ENCODE results near the gene LRRC4C. TPM values are rescaled to one million over a fixed set of nuclear protein-coding genes. Genes with fewer than 3 reads are reported as not detected.

Gene LRRC4C
- total and polyA plus RNA-seq, 10 of the 15 experiments (the other 5 are each of a cell fraction or from before 2014, with no cell fraction given) = 1.5 TPM; not detected in 9

DNA sequence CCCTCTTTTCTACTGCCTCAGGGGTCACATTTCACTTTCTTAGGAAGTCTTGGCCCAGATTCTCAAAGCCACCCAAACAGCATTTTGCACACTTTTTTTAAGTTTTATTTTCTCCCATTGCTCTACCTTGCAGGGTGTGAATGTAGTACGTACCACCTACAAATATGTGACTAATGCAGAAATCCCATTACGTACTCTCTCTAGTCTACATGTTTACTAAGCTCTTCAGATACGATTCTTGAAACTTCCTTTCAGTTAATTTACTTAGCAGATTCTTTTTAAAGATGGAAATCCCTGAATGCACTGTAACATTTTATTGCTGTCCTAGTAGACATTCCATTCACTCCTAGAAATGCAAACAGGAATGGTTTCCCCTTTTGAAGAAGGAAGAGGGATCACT lies 61.3 kb downstream of the LRRC4C start (continued):
- no peak for TF ChIP-seq NR2C2 (IDR thresholded peaks at IDR 0.05; ENCODE audit: borderline replicate concordance, control insufficient read depth, insufficient read length, low read depth)
- no peak for TF ChIP-seq JUNB (IDR thresholded peaks at IDR 0.05)
- no peak for TF ChIP-seq WRNIP1 (IDR thresholded peaks at IDR 0.05; ENCODE audit: borderline replicate concordance, low read depth, low read length)

DNA sequence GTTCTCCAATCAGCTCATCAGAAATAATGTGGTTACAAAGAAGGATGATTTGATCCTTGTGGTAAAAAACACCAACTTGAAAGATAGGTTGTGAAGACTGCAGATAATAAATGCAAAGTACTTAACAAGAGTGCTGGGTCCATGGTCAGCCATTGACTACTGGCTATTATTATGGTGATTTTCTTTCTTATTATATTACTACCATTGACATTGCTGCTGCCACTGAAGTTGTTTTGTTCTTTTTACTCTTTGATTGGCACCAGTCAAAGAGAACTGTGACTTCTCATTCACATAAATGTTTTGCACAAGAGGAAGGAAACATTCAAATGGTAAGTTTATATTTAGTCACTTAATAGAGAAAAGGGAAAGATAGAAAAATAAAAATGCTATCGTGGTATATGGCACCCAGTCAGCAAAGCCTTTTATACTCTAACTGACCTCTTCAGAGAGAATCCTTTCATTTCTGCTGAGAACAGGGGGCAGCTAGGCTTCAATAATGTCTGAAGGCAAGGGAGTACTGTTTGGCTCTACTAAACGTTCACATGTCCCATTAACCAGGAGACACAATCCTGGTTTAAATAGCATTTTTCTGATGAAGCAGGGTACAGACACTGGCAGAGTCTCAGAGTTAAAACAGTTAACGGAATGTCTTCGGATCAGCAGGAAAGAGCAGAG lies 64.8 kb downstream of the LRRC4C start:
- intact Hi-C loops (cut with micrococcal nuclease; ENCODE audit: unreplicated experiment) = no loop called here
- no peaks in the 10 kb centered on the region for H3K4me1 ChIP-seq (ENCODE audit: control insufficient read depth, insufficient read depth, low read length)
- TF ChIP-seq NR2F1 (conservative IDR thresholded peaks at IDR 0.05) (no peak), STAT3 (IDR thresholded peaks at IDR 0.05; ENCODE audit: low read depth, low read length) (no peak), CBFB (IDR thresholded peaks at IDR 0.05; ENCODE audit: low read depth) (no peak), GATAD2B (conservative IDR thresholded peaks at IDR 0.05; ENCODE audit: low read depth) (no peak), MYB (IDR thresholded peaks at IDR 0.05; ENCODE audit: borderline replicate concordance, low read depth, low read length) (no peak), SIX5 (IDR thresholded peaks at IDR 0.05; ENCODE audit: low read depth, low read length, severe bottlenecking) (no peak), YY1 (IDR thresholded peaks at IDR 0.05; ENCODE audit: low read depth, low read length) (no peak), CBX5 (IDR thresholded peaks at IDR 0.05; ENCODE audit: low read depth) (no peak), NRF1 (conservative IDR thresholded peaks at IDR 0.05; ENCODE audit: low read depth, low read length) (no peak), JUND (IDR thresholded peaks at IDR 0.05; ENCODE audit: low read depth, low read length) (no peak)
- TF ChIP-seq, protein P1, sequence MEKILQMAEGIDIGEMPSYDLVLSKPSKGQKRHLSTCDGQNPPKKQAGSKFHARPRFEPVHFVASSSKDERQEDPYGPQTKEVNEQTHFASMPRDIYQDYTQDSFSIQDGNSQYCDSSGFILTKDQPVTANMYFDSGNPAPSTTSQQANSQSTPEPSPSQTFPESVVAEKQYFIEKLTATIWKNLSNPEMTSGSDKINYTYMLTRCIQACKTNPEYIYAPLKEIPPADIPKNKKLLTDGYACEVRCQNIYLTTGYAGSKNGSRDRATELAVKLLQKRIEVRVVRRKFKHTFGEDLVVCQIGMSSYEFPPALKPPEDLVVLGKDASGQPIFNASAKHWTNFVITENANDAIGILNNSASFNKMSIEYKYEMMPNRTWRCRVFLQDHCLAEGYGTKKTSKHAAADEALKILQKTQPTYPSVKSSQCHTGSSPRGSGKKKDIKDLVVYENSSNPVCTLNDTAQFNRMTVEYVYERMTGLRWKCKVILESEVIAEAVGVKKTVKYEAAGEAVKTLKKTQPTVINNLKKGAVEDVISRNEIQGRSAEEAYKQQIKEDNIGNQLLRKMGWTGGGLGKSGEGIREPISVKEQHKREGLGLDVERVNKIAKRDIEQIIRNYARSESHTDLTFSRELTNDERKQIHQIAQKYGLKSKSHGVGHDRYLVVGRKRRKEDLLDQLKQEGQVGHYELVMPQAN (conservative IDR thresholded peaks at IDR 0.05) = no peak
- TF ChIP-seq, protein P2, sequence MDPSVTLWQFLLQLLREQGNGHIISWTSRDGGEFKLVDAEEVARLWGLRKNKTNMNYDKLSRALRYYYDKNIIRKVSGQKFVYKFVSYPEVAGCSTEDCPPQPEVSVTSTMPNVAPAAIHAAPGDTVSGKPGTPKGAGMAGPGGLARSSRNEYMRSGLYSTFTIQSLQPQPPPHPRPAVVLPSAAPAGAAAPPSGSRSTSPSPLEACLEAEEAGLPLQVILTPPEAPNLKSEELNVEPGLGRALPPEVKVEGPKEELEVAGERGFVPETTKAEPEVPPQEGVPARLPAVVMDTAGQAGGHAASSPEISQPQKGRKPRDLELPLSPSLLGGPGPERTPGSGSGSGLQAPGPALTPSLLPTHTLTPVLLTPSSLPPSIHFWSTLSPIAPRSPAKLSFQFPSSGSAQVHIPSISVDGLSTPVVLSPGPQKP (IDR thresholded peaks at IDR 0.05; ENCODE audit: low read depth, low read length) = no peak
- TF ChIP-seq, protein P3, sequence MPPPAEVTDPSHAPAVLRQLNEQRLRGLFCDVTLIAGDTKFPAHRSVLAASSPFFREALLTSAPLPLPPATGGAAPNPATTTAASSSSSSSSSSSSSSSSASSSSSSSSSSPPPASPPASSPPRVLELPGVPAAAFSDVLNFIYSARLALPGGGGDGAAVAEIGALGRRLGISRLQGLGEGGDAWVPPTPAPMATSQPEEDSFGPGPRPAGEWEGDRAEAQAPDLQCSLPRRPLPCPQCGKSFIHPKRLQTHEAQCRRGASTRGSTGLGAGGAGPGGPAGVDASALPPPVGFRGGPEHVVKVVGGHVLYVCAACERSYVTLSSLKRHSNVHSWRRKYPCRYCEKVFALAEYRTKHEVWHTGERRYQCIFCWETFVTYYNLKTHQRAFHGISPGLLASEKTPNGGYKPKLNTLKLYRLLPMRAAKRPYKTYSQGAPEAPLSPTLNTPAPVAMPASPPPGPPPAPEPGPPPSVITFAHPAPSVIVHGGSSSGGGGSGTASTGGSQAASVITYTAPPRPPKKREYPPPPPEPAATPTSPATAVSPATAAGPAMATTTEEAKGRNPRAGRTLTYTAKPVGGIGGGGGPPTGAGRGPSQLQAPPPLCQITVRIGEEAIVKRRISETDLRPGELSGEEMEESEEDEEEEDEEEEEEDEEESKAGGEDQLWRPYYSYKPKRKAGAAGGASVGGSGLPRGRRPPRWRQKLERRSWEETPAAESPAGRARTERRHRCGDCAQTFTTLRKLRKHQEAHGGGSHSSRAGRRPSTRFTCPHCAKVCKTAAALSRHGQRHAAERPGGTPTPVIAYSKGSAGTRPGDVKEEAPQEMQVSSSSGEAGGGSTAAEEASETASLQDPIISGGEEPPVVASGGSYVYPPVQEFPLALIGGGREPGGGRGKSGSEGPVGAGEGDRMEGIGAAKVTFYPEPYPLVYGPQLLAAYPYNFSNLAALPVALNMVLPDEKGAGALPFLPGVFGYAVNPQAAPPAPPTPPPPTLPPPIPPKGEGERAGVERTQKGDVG (CRISPR knock-in tag; IDR thresholded peaks at IDR 0.05) = no peak
- TF ChIP-seq, protein P4, sequence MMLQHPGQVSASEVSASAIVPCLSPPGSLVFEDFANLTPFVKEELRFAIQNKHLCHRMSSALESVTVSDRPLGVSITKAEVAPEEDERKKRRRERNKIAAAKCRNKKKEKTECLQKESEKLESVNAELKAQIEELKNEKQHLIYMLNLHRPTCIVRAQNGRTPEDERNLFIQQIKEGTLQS (IDR thresholded peaks at IDR 0.05; ENCODE audit: borderline replicate concordance, extremely low read depth, low read depth, low read length) = no peak

More for the DNA sequence above, 64.8 kb downstream of the LRRC4C start:
- WGBS (ENCODE audit: insufficient coverage, insufficient replicate concordance, low lambda C conversion rate, missing lambda C conversion rate) = 1% methylated on average over 4 of the region's 4 CpGs
- no peaks in the 10 kb centered on the region for H3K27me3 ChIP-seq (replicated peaks in 1 of 2; ENCODE audit: control insufficient read depth in 2 of 2, insufficient read depth in 2 of 2, low read length in 1 of 2)
- H3K4me3 ChIP-seq = no peak overlapping the region
- CTCF ChIA-PET = no interaction called here
- in situ Hi-C loops (cut with MboI) = no loop called here
- BruUV-seq (replicated peaks) = no TSS peak
- RAD21 ChIA-PET (ENCODE audit: unreplicated experiment) = no interaction called here
- SMC1A ChIA-PET (ENCODE audit: uncharacterized antibody, unreplicated experiment) = no interaction called here
- H3K9ac ChIP-seq (ENCODE audit: control insufficient read depth, insufficient read depth, low read length) = no peak overlapping the region
- H3K9me3 ChIP-seq (replicated peaks; ENCODE audit: control insufficient read depth, insufficient read depth, low read length) = no peaks in the 10 kb centered on the region
- no peak overlapping the region for H2AFZ ChIP-seq (ENCODE audit: control insufficient read depth, low read depth, low read length)
- POLR2A ChIA-PET = no interaction called here
- no peaks in the 10 kb centered on the region for H3K79me2 ChIP-seq (ENCODE audit: control insufficient read depth, insufficient read depth, low read length)
- no peak overlapping the region for H3K4me2 ChIP-seq (ENCODE audit: control insufficient read depth, insufficient read depth)
- no peak overlapping the region for H3K27ac ChIP-seq (ENCODE audit: control insufficient read depth, insufficient read depth)
- DNase-seq (ENCODE audit: low read depth, low spot score) (no peak), ATAC-seq (no peak), FAIRE-seq (no peak)
- no peaks in the 10 kb centered on the region for H3K36me3 ChIP-seq (ENCODE audit: control insufficient read depth in 2 of 2, insufficient read depth in 2 of 2, low read length in 1 of 2)
- H4K20me1 ChIP-seq (ENCODE audit: control insufficient read depth, insufficient read depth) = no peaks in the 10 kb centered on the region
